ENCODE data around the gene PPP1R12B.

GRCh38 chr1:202361701-202362100 lies 13.2 kb downstream of the PPP1R12B start:
- TF ChIP-seq CTCF (IDR thresholded peaks at IDR 0.05; ENCODE audit: borderline replicate concordance, extremely low read depth, low read length, poor library complexity, severe bottlenecking) (no peak), EZH2 (IDR thresholded peaks at IDR 0.05; ENCODE audit: borderline replicate concordance, low read depth, low read length, severe bottlenecking) (no peak)
